ENCODE data around the gene MRGPRX3. TPM values are rescaled to one million over a fixed set of nuclear protein-coding genes. Genes with fewer than 3 reads are reported as not detected.

MRGPRX3 gene
- total and polyA plus RNA-seq, 2 of the 13 experiments (the other 11 are each of a cell fraction or from before 2014, with no cell fraction given) = 0.53 TPM; not detected in 1

DNA sequence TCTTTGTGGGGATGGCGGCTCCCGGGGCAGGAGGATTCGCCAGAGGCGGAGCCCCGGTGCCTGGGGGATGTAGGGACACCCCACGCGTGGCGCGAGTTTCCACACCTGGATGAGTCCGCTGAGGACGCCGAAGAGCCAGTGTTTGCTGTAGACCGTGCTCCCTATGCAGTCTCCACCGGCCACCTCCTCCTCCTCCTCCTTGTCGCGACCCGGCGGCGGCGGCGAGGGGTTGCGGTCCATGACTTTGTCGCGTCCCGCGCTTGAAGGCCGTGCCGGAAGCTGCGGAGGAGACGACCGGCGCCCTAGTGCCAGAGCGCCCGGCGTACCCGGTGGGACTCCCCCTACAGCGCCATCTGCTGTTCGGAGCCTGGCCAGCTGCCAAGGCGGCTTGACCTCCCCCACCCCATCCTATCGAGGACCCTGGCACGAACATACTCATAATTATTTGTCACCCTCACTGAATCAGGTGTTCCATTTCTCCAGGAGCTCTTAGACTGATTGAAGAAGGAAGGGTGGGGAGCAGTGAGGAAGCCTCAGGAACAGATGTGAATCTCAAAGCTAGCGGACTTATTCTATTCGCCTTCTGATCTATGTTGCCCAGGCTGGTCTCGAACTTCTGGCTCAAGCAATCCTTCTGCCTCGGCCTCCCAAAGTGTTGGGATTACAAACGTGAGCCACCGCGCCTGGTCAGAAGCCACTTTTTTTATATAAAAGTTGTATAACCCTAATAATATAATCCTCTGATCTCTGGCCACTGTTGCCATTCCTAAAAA lies 26.4 kb upstream of the MRGPRX3 start, which contains the start of gene SAAL1 (continued):
- TF ChIP-seq, protein P1, sequence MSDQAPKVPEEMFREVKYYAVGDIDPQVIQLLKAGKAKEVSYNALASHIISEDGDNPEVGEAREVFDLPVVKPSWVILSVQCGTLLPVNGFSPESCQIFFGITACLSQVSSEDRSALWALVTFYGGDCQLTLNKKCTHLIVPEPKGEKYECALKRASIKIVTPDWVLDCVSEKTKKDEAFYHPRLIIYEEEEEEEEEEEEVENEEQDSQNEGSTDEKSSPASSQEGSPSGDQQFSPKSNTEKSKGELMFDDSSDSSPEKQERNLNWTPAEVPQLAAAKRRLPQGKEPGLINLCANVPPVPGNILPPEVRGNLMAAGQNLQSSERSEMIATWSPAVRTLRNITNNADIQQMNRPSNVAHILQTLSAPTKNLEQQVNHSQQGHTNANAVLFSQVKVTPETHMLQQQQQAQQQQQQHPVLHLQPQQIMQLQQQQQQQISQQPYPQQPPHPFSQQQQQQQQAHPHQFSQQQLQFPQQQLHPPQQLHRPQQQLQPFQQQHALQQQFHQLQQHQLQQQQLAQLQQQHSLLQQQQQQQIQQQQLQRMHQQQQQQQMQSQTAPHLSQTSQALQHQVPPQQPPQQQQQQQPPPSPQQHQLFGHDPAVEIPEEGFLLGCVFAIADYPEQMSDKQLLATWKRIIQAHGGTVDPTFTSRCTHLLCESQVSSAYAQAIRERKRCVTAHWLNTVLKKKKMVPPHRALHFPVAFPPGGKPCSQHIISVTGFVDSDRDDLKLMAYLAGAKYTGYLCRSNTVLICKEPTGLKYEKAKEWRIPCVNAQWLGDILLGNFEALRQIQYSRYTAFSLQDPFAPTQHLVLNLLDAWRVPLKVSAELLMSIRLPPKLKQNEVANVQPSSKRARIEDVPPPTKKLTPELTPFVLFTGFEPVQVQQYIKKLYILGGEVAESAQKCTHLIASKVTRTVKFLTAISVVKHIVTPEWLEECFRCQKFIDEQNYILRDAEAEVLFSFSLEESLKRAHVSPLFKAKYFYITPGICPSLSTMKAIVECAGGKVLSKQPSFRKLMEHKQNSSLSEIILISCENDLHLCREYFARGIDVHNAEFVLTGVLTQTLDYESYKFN (CRISPR knock-in tag; conservative IDR thresholded peaks at IDR 0.05) = peak; percentile 53; the same call in 1 of the 2 replicates
- TF ChIP-seq, protein P2, sequence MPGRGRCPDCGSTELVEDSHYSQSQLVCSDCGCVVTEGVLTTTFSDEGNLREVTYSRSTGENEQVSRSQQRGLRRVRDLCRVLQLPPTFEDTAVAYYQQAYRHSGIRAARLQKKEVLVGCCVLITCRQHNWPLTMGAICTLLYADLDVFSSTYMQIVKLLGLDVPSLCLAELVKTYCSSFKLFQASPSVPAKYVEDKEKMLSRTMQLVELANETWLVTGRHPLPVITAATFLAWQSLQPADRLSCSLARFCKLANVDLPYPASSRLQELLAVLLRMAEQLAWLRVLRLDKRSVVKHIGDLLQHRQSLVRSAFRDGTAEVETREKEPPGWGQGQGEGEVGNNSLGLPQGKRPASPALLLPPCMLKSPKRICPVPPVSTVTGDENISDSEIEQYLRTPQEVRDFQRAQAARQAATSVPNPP (CRISPR knock-in tag; IDR thresholded peaks at IDR 0.05) = no peak
- 0 out of 2 replicates have a peak, but pooled peaks have one; percentile 19 for TF ChIP-seq HNRNPL (IDR thresholded peaks at IDR 0.05; ENCODE audit: low read depth, low read length)
- TF ChIP-seq, protein P3, sequence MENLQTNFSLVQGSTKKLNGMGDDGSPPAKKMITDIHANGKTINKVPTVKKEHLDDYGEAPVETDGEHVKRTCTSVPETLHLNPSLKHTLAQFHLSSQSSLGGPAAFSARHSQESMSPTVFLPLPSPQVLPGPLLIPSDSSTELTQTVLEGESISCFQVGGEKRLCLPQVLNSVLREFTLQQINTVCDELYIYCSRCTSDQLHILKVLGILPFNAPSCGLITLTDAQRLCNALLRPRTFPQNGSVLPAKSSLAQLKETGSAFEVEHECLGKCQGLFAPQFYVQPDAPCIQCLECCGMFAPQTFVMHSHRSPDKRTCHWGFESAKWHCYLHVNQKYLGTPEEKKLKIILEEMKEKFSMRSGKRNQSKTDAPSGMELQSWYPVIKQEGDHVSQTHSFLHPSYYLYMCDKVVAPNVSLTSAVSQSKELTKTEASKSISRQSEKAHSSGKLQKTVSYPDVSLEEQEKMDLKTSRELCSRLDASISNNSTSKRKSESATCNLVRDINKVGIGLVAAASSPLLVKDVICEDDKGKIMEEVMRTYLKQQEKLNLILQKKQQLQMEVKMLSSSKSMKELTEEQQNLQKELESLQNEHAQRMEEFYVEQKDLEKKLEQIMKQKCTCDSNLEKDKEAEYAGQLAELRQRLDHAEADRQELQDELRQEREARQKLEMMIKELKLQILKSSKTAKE (CRISPR knock-in tag; IDR thresholded peaks at IDR 0.05; ENCODE audit: borderline replicate concordance) = no peak
- TF ChIP-seq ZNF670 (CRISPR knock-in tag; IDR thresholded peaks at IDR 0.05; ENCODE audit: borderline replicate concordance) = peak; percentile 45; the same call in 1 of the 2 replicates
- TF ChIP-seq, protein P4, sequence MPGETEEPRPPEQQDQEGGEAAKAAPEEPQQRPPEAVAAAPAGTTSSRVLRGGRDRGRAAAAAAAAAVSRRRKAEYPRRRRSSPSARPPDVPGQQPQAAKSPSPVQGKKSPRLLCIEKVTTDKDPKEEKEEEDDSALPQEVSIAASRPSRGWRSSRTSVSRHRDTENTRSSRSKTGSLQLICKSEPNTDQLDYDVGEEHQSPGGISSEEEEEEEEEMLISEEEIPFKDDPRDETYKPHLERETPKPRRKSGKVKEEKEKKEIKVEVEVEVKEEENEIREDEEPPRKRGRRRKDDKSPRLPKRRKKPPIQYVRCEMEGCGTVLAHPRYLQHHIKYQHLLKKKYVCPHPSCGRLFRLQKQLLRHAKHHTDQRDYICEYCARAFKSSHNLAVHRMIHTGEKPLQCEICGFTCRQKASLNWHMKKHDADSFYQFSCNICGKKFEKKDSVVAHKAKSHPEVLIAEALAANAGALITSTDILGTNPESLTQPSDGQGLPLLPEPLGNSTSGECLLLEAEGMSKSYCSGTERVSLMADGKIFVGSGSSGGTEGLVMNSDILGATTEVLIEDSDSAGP (CRISPR knock-in tag; IDR thresholded peaks at IDR 0.05; ENCODE audit: borderline replicate concordance) = peak; percentile 95
- peak; percentile 41; the same call in 1 of the 2 replicates for TF ChIP-seq ZNF563 (CRISPR knock-in tag; IDR thresholded peaks at IDR 0.05)
- peak; percentile 91 for TF ChIP-seq DMAP1 (CRISPR knock-in tag; IDR thresholded peaks at IDR 0.05)
- no peak for TF ChIP-seq FOSL1 (CRISPR knock-in tag; IDR thresholded peaks at IDR 0.05; ENCODE audit: borderline replicate concordance)
- no peak for TF ChIP-seq RARA (CRISPR knock-in tag; IDR thresholded peaks at IDR 0.05)
- TF ChIP-seq ZBTB7A (CRISPR knock-in tag; IDR thresholded peaks at IDR 0.05) = 0 out of 2 replicates have a peak, but pooled peaks have one; percentile 14
- peak; percentile 57; the same call in 1 of the 2 replicates for TF ChIP-seq ZNF879 (CRISPR knock-in tag; IDR thresholded peaks at IDR 0.05)
- no peak for TF ChIP-seq ZNF180 (CRISPR knock-in tag; IDR thresholded peaks at IDR 0.05; ENCODE audit: borderline replicate concordance, low read depth)
- TF ChIP-seq GZF1 (CRISPR knock-in tag; IDR thresholded peaks at IDR 0.05) = no peak
- TF ChIP-seq, protein P5, sequence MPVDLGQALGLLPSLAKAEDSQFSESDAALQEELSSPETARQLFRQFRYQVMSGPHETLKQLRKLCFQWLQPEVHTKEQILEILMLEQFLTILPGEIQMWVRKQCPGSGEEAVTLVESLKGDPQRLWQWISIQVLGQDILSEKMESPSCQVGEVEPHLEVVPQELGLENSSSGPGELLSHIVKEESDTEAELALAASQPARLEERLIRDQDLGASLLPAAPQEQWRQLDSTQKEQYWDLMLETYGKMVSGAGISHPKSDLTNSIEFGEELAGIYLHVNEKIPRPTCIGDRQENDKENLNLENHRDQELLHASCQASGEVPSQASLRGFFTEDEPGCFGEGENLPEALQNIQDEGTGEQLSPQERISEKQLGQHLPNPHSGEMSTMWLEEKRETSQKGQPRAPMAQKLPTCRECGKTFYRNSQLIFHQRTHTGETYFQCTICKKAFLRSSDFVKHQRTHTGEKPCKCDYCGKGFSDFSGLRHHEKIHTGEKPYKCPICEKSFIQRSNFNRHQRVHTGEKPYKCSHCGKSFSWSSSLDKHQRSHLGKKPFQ (CRISPR knock-in tag; IDR thresholded peaks at IDR 0.05; ENCODE audit: insufficient replicate concordance) = peak; percentile 26
- peak; percentile 32; the same call in 1 of the 2 replicates for TF ChIP-seq PRMT3 (CRISPR knock-in tag; IDR thresholded peaks at IDR 0.05; ENCODE audit: borderline replicate concordance, low read depth)
- peak; percentile 38 to 88; a peak in 3 of 4 replicates for TF ChIP-seq POLR2A (IDR thresholded peaks at IDR 0.05; ENCODE audit: insufficient read depth in 1 of 2, low read depth in 2 of 2, low read length in 2 of 2)

Data from HepG2 (cell line).